NOMO-1 (cell line): ENCODE measurements around the gene RBMY1D.
"Not testable (repeated sequence)": the region's sequence is repeated elsewhere in the genome, so short reads cannot be mapped to it uniquely, and the experiment has no call there.

Source experiments
- DNase-seq, 2 experiments: peaks; one replicate each; lab custom pipeline; 2025; ENCODE audit not compliant: unreplicated experiment in 2 of 2; lab: John Stamatoyannopoulos, UW

The RBMY1D gene

GRCh38 chrY:21894426-21894825 is at the start of gene RBMY1D:
Gene RBMY1D, minus strand, starts transcription at chrY:21894526. Its CDS starts 2,013 bp downstream, at chrY:21892513.
- not testable (repeated sequence) for DNase-seq

DNA sequence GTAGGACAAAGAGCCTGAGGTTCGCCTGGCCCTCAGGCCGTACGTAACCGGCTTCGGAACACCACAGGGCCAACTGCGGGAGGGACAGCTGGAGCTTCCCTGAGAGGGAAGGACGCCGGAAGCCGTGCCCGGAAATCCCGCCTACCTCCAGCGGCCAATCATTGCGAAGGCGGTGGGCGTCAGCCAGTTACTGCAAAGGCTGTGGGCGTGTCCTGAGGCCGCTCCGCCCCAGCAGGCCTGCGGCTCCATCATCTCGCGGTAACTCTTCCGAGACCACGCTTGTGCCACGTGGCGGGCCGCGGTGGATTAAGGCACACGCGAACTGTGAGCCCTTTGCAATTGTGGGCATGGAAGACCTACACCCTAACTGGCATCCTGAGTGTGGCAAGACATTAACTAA is 23.6 kb upstream of the RBMY1D start, which contains the start of gene RBMY1E:
TSS of gene RBMY1E (minus strand) at position 101 of the 400 bp plus-strand sequence. CDS start 1,978 bp downstream, outside the sequence.
- DNase-seq, result not testable (repeated sequence)

- not testable (repeated sequence) for DNase-seq
Observed at GRCh38 chrY:21869407-21870076, 24.8 kb downstream of the RBMY1D start.

DNA sequence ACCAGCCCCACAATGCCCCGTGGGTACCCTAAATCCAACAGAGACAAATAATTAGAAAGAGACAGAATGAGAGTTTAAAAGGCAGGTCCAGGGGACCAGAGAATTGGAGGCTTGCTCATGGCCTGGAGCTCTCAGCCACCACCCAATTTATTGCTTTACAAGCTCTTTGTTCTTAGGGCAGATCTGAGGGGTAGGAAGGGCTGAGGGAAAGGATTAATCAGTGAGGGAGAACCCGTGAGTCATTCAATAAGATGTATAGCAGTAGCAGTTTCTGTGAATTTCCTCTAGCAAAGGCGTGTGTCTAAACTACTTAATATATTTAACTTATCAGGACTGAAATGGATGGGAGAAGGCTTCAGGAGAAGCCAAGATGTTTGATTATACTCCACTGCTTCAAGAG is 48.8 kb downstream of the RBMY1D start:
- no peak for DNase-seq

DNA sequence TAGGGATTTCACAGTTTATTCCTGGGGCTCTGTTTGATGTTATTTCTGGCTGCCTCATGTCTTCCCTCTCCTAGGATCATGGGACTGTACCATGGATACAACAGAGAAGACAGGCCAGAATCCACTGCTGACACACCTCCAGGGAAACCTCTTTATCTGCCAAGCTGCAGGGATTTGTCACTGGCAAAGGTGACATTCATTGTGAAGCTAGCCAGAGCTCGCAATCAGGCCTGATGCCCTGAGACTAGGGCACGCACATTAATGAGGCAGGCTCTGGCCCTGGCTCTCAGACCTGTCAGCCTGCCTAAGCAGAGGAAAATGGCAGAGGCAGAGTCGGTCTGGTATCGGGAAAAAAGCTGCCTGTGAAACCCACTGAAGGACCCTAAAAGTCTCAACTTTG is 52.2 kb downstream of the RBMY1D start:
- DNase-seq, result no peak

GRCh38 chrY:21839489-21839888 is 54.8 kb downstream of the RBMY1D start:
- DNase-seq, result no peak

- no peak for DNase-seq
Observed at GRCh38 chrY:21836343-21836742, 58.0 kb downstream of the RBMY1D start.

- DNase-seq, result no peak
Observed at GRCh38 chrY:21835052-21835451, 59.3 kb downstream of the RBMY1D start.
